H1 (cell line): ENCODE results near the gene TCF7L1. TPM values are rescaled to one million over a fixed set of nuclear protein-coding genes. Genes with fewer than 3 reads are reported as not detected.

Experiments
- CTCF ChIA-PET: fragments of 300-600 bp; sonication (Branson Sonifier 250); formaldehyde crosslinking; loops from one replicate; lab custom pipeline; 2021; ENCODE audit not compliant: partially characterized antibody; lab: Charles Lee
- POLR2A ChIA-PET: fragments of 300-600 bp; sonication (Branson Sonifier 250); formaldehyde crosslinking; loops from one replicate; lab custom pipeline; 2021; ENCODE audit warnings: inconsistent platforms; ENCODE audit not compliant: partially characterized antibody; lab: Charles Lee
- DNase-seq, 2 experiments: peaks; one replicate each; pipeline versions ENCODE4 v3.0.0 to v3.0.0-alpha.2; 2010 to 2022; ENCODE audit warnings: low spot score in 2 of 2, low read depth in 1 of 2, mixed read lengths in 1 of 2
- FAIRE-seq: peaks from 2 replicates; lab custom pipeline; 2011; peaks lifted over from hg19 to GRCh38; lab: Jason Lieb, UNC
- H2AFZ ChIP-seq: 2 replicates; pipeline ENCODE4 v1.8.1; 2012; ENCODE audit warnings: low read length, inconsistent platforms
- H2AK5ac ChIP-seq: 2 replicates; pipeline ENCODE4 v1.6.1; 2013; ENCODE audit warnings: low read depth, low read length
- H2BK120ac ChIP-seq: replicated peaks from 2 replicates; pipeline ENCODE3; 2013; ENCODE audit warnings: low read depth, low read length, inconsistent platforms
- H2BK12ac ChIP-seq: 2 replicates; pipeline ENCODE4 v1.6.1; 2013; ENCODE audit warnings: low read depth, low read length
- H2BK15ac ChIP-seq: 2 replicates; pipeline ENCODE4 v1.6.1; 2013; ENCODE audit warnings: low read length
- H2BK20ac ChIP-seq: 2 replicates; pipeline ENCODE4 v1.6.1; 2013; ENCODE audit warnings: low read length
- H2BK5ac ChIP-seq: 2 replicates; pipeline ENCODE4 v1.6.1; 2013; ENCODE audit warnings: low read depth, low read length
- H3K14ac ChIP-seq: 2 replicates; pipeline ENCODE4 v1.6.1; 2013; ENCODE audit warnings: inconsistent platforms; ENCODE audit not compliant: insufficient read length
- H3K18ac ChIP-seq: 2 replicates; pipeline ENCODE4 v1.6.1; 2013; ENCODE audit warnings: low read length; ENCODE audit errors: extremely low read depth
- H3K23ac ChIP-seq: 2 replicates; pipeline ENCODE4 v1.6.1; 2013; ENCODE audit warnings: inconsistent platforms; ENCODE audit not compliant: insufficient read length
- H3K23me2 ChIP-seq: 2 replicates; pipeline ENCODE4 v1.6.1; 2013; ENCODE audit warnings: low read depth, low read length
- H3K27ac ChIP-seq: 2 replicates; pipeline ENCODE4 v1.6.1; 2011; ENCODE audit warnings: low read depth, low read length, inconsistent platforms
- H3K27me3 ChIP-seq, 4 experiments: replicated peaks in 1 of 4; 1 replicate in 1 of 4; 2 replicates in 3 of 4; pipeline versions ENCODE4 v1.6.1 to v1.8.1; 2011 to 2013; ENCODE audit warnings: low read length in 3 of 4, mild to moderate bottlenecking in 3 of 4, inconsistent platforms in 2 of 4, mixed read lengths in 2 of 4, moderate library complexity in 1 of 4; ENCODE audit not compliant: control insufficient read depth in 3 of 4, insufficient read depth in 3 of 4; ENCODE audit errors: extremely low read depth in 1 of 4
- H3K36me3 ChIP-seq, 4 experiments: 2 replicates each; pipeline versions ENCODE4 v1.6.1 to v1.8.1; 2011 to 2013; ENCODE audit warnings: mild to moderate bottlenecking in 4 of 4, low read length in 3 of 4, moderate library complexity in 2 of 4, control low read depth in 1 of 4, inconsistent platforms in 1 of 4; ENCODE audit not compliant: insufficient read depth in 4 of 4, control insufficient read depth in 2 of 4
- H3K4ac ChIP-seq: replicated peaks from 2 replicates; pipeline ENCODE3; 2013; ENCODE audit warnings: low read length, low read depth, mixed read lengths, inconsistent platforms; ENCODE audit not compliant: insufficient read length
- H3K4me1 ChIP-seq, 4 experiments: replicated peaks in 1 of 4; 1 replicate in 1 of 4; 2 replicates in 3 of 4; pipeline versions ENCODE4 v1.6.1 to v1.8.1; 2011 to 2013; ENCODE audit warnings: low read length in 3 of 4, inconsistent platforms in 2 of 4, mixed read lengths in 1 of 4; ENCODE audit not compliant: insufficient read depth in 4 of 4, control insufficient read depth in 3 of 4
- H3K4me2 ChIP-seq, 2 experiments: 2 replicates each; pipeline versions ENCODE4 v1.6.1 to v1.8.1; 2011 to 2013; ENCODE audit warnings: low read depth in 2 of 2, low read length in 2 of 2, control low read depth in 1 of 2, inconsistent platforms in 1 of 2, mild to moderate bottlenecking in 1 of 2; ENCODE audit not compliant: insufficient read depth in 1 of 2
- H3K4me3 ChIP-seq, 4 experiments: fragments of 200-600, 300-600 bp in 1 of 4; sonication (generic), shearing (Covaris generic), sonication (Bioruptor Twin) in 1 of 4; 2 replicates each; pipeline versions ENCODE4 v1.5.1 to v1.8.1; 2011 to 2016; ENCODE audit warnings: low read length in 4 of 4, low read depth in 3 of 4, control low read depth in 2 of 4, inconsistent platforms in 2 of 4, mild to moderate bottlenecking in 2 of 4, mixed read lengths in 1 of 4, moderate library complexity in 1 of 4; ENCODE audit not compliant: insufficient read depth in 2 of 4; ENCODE audit errors: extremely low read depth in 1 of 4
- H3K56ac ChIP-seq: replicated peaks from 2 replicates; pipeline ENCODE3; 2013; ENCODE audit warnings: low read depth, mild to moderate bottlenecking, mixed read lengths, low read length, inconsistent platforms; ENCODE audit not compliant: insufficient read length
- H3K79me1 ChIP-seq: 2 replicates; pipeline ENCODE4 v1.6.1; 2013; ENCODE audit warnings: low read depth, low read length, control low read depth
- H3K79me2 ChIP-seq, 2 experiments: 2 replicates each; pipeline versions ENCODE4 v1.6.1 to v1.8.1; 2012 to 2013; ENCODE audit warnings: low read length in 2 of 2, mild to moderate bottlenecking in 2 of 2, inconsistent platforms in 1 of 2; ENCODE audit not compliant: insufficient read depth in 2 of 2, control insufficient read depth in 1 of 2
- H3K9ac ChIP-seq, 4 experiments: replicated peaks in 1 of 4; 1 replicate in 1 of 4; 2 replicates in 3 of 4; pipeline versions ENCODE4 v1.6.1 to v1.8.1; 2011 to 2013; ENCODE audit warnings: low read depth in 3 of 4, low read length in 3 of 4, control low read depth in 2 of 4, mild to moderate bottlenecking in 2 of 4, moderate library complexity in 2 of 4, inconsistent platforms in 1 of 4; ENCODE audit errors: extremely low read depth in 1 of 4
- H3K9me3 ChIP-seq, 2 experiments: 2 replicates each; pipeline versions ENCODE4 v1.6.1 to v1.8.1; 2012 to 2013; ENCODE audit warnings: mild to moderate bottlenecking in 2 of 2, moderate library complexity in 2 of 2, control low read depth in 1 of 2, inconsistent platforms in 1 of 2, low read depth in 1 of 2, low read length in 1 of 2, mixed read lengths in 1 of 2; ENCODE audit not compliant: insufficient read depth in 2 of 2
- H4K20me1 ChIP-seq, 2 experiments: replicated peaks in 1 of 2; 2 replicates each; pipeline versions ENCODE3 to v1.8.1; 2011 to 2013; ENCODE audit warnings: inconsistent platforms in 2 of 2, low read length in 2 of 2, mild to moderate bottlenecking in 1 of 2; ENCODE audit not compliant: insufficient read depth in 2 of 2, control insufficient read depth in 1 of 2
- H4K5ac ChIP-seq: 2 replicates; pipeline ENCODE4 v1.6.1; 2013; ENCODE audit warnings: low read length, low read depth, mixed read lengths, inconsistent platforms; ENCODE audit not compliant: insufficient read length
- H4K8ac ChIP-seq: 2 replicates; pipeline ENCODE4 v1.8.0; 2013; ENCODE audit warnings: mild to moderate bottlenecking, moderate library complexity, low read length, inconsistent platforms; ENCODE audit not compliant: insufficient read depth; ENCODE audit errors: extremely low read depth
- H4K91ac ChIP-seq: replicated peaks from 2 replicates; pipeline ENCODE3; 2013; ENCODE audit warnings: low read length, mixed read lengths, inconsistent platforms; ENCODE audit not compliant: insufficient read length
- KDM5A ChIP-seq: fragments of 200-600 bp; IDR thresholded peaks from 2 replicates; pipeline ENCODE4 v1.7.1; 2012; ENCODE audit warnings: mild to moderate bottlenecking, low read length, inconsistent platforms, mixed read lengths
- TAF1 ChIP-seq: IDR thresholded peaks from 2 replicates; pipeline ENCODE4 v1.6.1; 2011; ENCODE audit warnings: mild to moderate bottlenecking, low read depth, low read length
- WGBS, 2 experiments: shearing (Covaris generic) in 1 of 2; methylation state at CpG; one replicate each; pipeline versions ENCODE4 v1.1.6 to v1.1.7; 2013 to 2015; ENCODE audit warnings: low lambda C conversion rate in 2 of 2, mixed read lengths in 2 of 2, inconsistent platforms in 1 of 2, low coverage in 1 of 2, missing lambda C conversion rate in 1 of 2; ENCODE audit not compliant: insufficient replicate concordance in 2 of 2, insufficient coverage in 1 of 2, insufficient read length in 1 of 2; ENCODE audit errors: extremely low coverage in 1 of 2, missing lambda C conversion rate in 1 of 2; 5-methylcytosine and 5-hydroxymethylcytosine counted together
- polyA plus RNA-seq, 7 experiments: library from polyadenylated mRNA; depleted of rRNA in 3 of 7; stranded (reverse) in 5 of 7; unstranded in 2 of 7; fragments of >200 nt in 5 of 7; fragments of 200-250 nt in 2 of 7; gene quantifications; 1 replicate in 5 of 7; 2 replicates in 1 of 7; 4 replicates in 1 of 7; pipeline versions ENCODE4 v1.2.1 to v1.2.3, GENCODE V29; 2011 to 2013; ENCODE audit warnings: missing spikeins in 2 of 7, mixed read lengths in 2 of 7
- total RNA-seq: library from RNA; stranded (reverse); fragmentation: NEBNext Ultra II Directional; extraction: Animal tissue kit (Norgen Biotek cat#: 25700); gene quantifications from 2 replicates; pipeline ENCODE4 v1.2.1, GENCODE V29; 2021

Gene TCF7L1
- total and polyA plus RNA-seq, 2 of the 8 experiments (the other 6 are each of a cell fraction or from before 2014, with no cell fraction given), result 27.5 to 108 TPM

DNA sequence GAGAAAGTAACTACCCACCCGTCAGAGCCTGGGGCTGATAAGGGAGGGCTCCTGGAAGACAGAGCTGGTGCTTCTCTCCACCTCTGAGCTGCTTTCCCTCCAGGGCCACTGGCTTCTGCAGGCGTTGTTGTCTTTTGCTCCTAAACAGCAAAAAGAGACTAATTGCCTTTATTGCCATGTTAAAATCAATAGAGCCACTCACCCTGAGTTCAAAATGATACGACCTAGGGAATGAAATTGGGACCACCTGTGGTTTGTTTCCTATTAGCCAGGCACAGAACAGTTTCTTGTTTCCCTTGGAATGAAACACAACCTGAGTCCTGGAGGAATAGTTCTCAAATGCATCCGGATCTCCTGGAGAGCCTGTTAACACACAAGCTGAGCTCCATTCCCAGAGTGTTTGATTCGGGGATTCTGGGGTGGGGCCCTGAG lies 45.8 kb downstream of the TCF7L1 start:
- Histone ChIP-seq H2BK15ac (no peak overlapping the region), H3K4ac (no peak overlapping the region), H2AFZ (no peak overlapping the region), H3K18ac (peak overlapping the region; percentile 64; the same call in 1 of the 2 replicates), H3K9me3 (no peaks in the 10 kb centered on the region), H3K27ac (peak overlapping the region; percentile 52; the same call in 1 of the 2 replicates), H3K27me3 (no peaks in the 10 kb centered on the region), H3K4me2 (peak overlapping the region; percentile 12 to 23), H3K79me1 (peaks cover 35% of the 10 kb centered on the region), H3K23me2 (no peaks in the 10 kb centered on the region), H3K23ac (no peak overlapping the region), H2BK12ac (peak overlapping the region; percentile 53; the same call in 1 of the 2 replicates), H4K91ac (peak overlapping the region; percentile 15), H3K79me2 (peaks cover 30 to 98% of the 10 kb centered on the region in 2 experiments), H3K56ac (no peak overlapping the region), H3K14ac (no peak overlapping the region), H3K9ac (peak overlapping the region in 1 of 4 experiments; percentile 20; a peak in 2 of 7 replicates), H2BK5ac (peak overlapping the region; percentile 77; the same call in 1 of the 2 replicates), H2BK120ac (no peak overlapping the region), H2AK5ac (peak overlapping the region; percentile 11; the same call in 1 of the 2 replicates), H2BK20ac (no peak overlapping the region; the same call in 1 of the 2 replicates), H3K4me3 (0 out of 8 replicates have a peak overlapping the region, but pooled peaks of 1 of the 4 experiments have one; percentile 16), H4K8ac (no peak overlapping the region), H3K4me1 (peaks cover 34 to 58% (median 35%) of the 10 kb centered on the region in 4 experiments), H3K36me3 (no peaks in the 10 kb centered on the region), H4K20me1 (peaks cover 40 to 57% of the 10 kb centered on the region in 2 experiments), H4K5ac (no peak overlapping the region)
- ChIA-PET POLR2A (interaction anchor here (0.6 to 2.2 kb wide), 11 partner anchors 14 to 107 kb away, joined by 3 to 12 read pairs (median 4); no protein-coding TSS in a partner anchor), CTCF (interaction anchor here (0.6 to 15.2 kb wide), 14 partner anchors 8 to 121 kb away, joined by 3 to 218 read pairs (median 6); partner anchors contain the start of gene TCF7L1)
- 35% methylated on average over 5 of the region's 5 CpGs; no CpG with 5 or more reads in 1 of the 2 experiments for WGBS, 2 experiments
- DNase-seq (no peak), FAIRE-seq (peak; percentile 92)
- no peak for TF ChIP-seq KDM5A
- TF ChIP-seq TAF1, result 0 out of 2 replicates have a peak, but pooled peaks have one; percentile 15
